Right ventricle myocardium superior (tissue), 1 donor: ENCODE measurements around the gene KRT83. TPM values are rescaled to one million over a fixed set of nuclear protein-coding genes. Genes with fewer than 3 reads are reported as not detected.
"Not testable (repeated sequence)": the region's sequence is repeated elsewhere in the genome, so short reads cannot be mapped to it uniquely, and the experiment has no call there.

Experiments used
- ATAC-seq: fragments of 200-7000 bp; cut with Tn5 transposase; one replicate; pipeline ENCODE4 v1.9.1; 2020; ENCODE audit warnings: mild to moderate bottlenecking; ENCODE audit not compliant: poor library complexity
- DNase-seq: peaks from one replicate; pipeline ENCODE4 v3.0.0-alpha.2; 2020
- intact Hi-C: fragments of 100-400 bp; cut with DNase I; formaldehyde crosslinking; loops from one replicate; pipeline ENCODE4 v1.11.2; 2022
- total RNA-seq: library from RNA; stranded (reverse); fragmentation: NEBNext Ultra II Directional; extraction: Animal tissue kit (Norgen Biotek cat#: 25700); gene quantifications from one replicate; pipeline ENCODE4 v1.2.1, GENCODE V29; 2021
- donor health status: DM: no; HTN: yes; CAD: no; lungs with severe emphysema.

KRT83 gene
- total RNA-seq, 1 donor from 2014 or later = not detected

DNA sequence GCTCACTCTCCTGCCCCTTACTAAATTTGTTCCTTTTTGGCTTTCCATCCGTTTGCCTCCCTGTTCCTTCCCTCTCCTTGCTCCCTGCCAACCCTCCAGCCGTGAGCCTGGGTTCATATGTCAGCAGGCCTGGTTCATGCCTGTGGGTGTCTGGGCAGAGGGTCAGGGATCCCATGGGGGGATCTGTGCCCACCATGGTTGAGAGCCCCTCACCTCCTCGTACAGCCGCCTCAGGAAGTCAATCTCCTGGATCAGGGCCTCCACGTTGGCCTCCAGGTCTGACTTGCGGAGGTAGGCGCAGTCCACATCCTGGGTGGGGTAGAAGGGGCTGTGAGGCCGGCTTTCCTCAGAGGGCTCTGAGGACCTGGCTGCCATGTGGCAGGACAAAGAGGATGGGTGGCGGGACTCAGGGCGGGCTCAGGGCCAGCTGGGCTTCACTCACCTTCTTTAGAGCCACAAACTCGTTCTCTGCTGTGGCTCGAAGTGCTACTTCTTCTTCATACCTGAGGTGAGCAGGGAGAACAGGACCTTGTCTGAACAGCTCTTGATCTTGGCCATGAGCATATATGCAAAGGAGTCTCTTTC, 3.6 kb downstream of the KRT83 start:
- intact Hi-C loops = no loop called here
- ATAC-seq (no peak), DNase-seq (no peak)

DNA sequence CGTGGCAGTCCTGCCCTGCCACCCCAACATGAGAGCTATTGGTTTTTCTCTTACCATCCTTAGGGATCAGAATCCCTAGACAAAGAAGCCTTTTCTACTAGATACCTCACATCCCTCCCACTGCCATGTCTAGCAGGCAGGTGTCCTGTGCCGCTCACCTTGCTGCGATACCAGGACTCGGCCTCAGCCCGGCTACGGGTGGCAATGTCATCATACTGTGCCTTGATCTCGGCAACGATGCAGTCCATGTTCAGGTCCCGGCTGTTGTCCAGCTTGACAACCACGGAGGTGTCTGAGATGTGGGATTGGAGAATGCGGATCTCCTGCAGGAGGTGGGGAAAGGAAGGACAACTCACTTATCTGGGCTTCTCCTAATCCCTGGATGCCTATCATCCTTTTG, 4.5 kb downstream of the KRT83 start:
- intact Hi-C loops = no loop called here
- no peak for DNase-seq
- no peak for ATAC-seq

DNA sequence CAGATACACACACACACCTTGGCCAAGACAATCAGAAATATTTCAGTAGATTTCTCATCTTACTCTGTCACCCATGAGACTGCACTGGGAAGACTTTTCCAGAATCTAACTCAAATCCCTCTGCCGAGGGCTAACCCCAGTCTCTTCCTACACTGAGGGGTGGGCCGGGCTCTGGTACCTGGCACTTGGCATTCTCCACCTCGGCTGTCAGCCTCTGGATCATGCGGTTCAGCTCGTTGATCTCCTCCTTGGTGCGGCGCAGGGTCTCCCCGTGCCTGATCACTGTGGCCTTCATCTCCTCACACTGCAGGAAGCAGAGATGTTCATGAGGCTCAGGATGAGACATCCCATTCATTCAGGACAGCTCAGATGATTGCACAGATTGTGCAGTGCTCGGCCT, 4.9 kb downstream of the KRT83 start:
- intact Hi-C loops = no loop called here
- no peak for ATAC-seq
- DNase-seq = no peak

DNA sequence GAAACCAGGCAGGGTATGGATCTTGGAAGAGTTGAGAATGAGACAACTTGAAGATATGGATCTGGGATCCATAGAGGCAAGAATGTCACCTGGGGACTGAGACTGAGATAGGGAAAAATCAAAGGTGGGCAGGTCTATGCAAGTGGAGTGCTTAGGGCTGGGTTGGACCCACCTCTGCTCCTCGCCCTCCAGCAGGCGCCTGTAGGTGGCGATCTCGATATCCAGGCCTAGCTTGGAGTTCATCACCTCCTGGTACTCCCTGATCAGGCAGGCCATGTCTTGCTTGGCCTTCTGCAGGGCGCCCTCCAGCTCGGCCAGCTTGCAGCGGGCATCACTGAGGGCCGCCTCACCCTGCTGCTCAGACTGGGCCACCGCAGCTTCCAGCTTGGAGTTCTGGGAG, 5.5 kb downstream of the KRT83 start:
- intact Hi-C loops, ATAC-seq, DNase-seq: not testable (repeated sequence)

DNA sequence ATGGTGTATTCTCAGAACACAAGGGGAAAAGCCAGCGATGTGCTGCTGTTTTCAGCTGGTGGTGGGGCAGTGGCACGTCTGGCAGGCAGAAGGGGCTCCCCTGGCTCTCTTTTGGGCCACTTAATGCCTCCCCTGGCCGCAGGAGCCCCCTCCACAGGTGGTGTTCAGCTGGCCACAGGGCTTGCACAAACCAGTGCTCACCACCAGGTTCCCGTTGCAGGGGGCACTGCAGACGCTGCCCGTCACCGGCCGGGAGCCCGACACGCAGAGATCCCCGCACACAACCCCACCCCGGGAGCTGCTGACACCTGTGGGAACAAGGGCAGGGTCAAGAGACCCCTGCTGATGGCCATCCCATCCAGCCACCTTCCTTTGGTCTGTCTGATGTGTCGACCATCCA, 6.7 kb downstream of the KRT83 start:
- ATAC-seq = no peak
- intact Hi-C loops = no loop called here
- no peak for DNase-seq

DNA sequence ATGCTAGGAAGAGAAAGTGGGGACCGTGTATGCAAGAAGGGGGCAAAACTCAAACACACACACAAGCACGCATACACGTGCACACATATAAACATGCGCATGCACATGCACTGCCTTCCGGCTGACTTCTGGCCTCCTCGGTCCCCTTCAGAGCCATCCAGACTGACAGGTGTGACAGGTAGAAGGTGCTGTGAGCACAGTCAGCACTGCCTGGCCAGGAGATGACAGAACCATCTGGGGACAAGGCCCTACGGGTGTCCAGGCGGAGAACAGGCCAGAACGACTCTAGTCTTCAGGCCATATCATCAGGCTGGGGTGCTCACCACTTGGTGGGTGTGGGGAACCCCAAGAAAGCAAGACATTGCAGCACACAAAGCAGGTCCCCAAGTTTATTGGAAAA, 7.3 kb downstream of the KRT83 start:
- no peak for DNase-seq
- intact Hi-C loops = no loop called here
- ATAC-seq = no peak

DNA sequence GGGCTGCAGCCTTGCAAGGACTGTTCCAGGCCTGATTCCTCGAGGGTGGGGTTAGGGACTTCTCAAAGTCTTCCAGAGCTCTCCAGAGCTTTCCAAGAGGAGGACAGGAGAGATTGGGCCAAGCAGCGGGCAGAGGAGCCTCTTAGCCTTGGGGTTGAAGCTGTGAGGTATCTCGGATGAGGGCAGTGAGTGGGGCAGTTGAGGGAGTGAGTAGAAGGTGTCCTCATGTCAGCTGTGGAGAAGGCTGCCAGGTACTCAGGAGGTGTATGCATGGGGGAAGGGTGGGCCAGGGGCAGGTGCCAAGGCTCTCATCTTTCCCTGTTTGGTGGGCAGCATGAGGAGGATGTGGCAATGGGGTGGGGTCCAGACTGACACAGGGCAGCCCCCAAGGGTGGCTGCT, 7.7 kb downstream of the KRT83 start:
- DNase-seq = no peak
- intact Hi-C loops = no loop called here
- no peak for ATAC-seq

DNA sequence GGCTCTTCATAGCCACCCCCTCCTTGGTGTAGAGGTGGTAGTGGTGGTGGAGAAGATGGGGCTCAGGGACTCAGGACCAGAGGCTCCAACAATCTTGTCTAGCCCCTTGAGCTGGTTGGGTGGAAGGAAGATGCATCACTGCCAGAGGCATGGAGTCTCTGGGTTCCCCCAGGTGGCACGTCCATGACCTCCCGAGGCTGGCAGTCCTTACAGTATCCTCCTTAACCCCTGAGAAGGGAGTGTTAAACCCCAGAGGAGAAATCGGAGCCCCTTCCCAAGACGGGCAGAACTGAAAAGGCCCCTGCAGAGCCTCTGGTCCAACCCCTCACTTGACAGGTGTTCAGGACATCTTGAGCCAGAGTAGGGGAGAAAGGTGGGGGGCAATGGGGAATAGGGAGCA, 9.1 kb downstream of the KRT83 start:
- intact Hi-C loops = no loop called here
- DNase-seq (no peak), ATAC-seq (no peak)

DNA sequence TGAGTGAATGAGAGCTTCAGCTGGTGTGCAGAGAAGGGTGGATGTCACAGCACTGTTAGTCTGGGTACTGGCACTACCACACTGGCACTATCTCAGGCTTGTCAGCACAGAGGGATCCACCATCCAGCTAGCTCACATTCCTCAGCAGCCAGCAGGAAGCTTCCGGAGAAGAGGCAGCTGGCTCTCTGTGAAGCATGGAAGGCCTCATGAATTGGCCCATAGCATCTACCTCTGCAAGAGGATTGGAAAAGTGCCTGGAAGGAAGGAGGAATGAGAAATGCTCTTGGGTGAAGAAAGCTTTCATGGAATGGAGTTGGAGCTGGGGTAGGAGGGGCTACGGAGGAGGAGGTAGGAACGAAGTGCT, 9.9 kb downstream of the KRT83 start:
- intact Hi-C loops = no loop called here

DNA sequence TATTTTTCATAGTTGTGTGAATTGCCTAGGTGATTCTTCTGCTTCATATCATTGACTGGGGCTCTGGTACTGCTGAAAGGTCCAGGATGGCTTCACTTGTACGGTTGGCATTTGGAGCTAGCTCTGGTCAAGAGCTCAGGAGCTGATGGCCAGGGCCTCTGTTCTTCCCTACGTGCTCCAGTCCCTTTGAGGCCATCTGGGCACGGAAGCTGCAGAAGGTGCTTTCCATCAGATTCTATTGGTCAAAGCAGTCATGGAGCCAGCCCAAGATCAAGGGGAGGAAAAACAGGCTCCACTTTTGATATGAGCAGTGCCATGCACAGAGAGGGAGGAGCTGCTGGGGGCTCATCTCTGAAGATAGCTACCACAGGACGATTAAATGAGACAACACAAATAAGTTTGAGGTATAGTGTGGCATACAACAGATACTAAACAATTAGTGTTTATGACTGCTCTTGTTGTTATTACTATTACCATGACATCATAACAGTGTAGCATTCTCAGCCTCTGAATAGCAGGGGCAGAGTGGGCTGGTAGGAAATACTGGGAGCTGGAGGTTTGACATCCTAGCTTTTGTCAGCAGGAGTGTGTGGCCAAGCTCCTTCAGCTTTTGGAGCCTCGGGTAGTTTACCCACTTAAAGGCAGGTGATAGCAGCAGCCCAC, 10.4 kb downstream of the KRT83 start:
- intact Hi-C loops = no loop called here
- ATAC-seq = no peak
- DNase-seq = no peak

More for the DNA sequence above, 9.9 kb downstream of the KRT83 start:
- DNase-seq (no peak), ATAC-seq (no peak)

DNA sequence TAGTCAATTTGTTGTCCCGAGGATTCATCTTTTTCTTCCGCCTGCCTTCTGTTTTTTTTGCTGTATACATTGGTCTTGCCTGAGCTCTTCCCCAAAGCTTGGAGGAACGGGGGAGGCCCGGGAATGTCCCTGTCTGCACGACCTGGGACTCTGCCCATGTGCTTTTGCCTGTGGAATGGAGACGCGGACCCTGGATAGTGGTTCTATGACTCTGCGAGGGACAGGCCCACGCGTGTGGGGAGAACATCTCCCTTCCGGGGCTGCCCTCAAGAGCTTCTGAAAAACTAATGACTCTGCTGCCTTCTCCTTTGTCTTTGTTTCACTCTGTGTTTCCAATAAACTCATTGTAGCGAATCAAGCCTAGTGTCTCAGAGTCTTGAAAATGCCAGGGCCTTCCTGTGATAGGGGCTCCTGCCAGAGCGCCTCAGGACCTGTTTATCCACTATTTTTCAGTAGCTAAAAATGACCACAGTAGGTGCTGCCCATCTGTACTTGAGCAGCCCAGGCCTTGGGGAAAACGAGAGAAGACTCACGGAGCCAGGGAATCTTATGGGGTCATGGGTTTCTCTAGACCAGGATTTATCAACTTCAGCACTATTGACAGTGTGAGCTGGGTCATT, 12.3 kb downstream of the KRT83 start:
- DNase-seq (no peak), ATAC-seq (no peak)
- intact Hi-C loops = no loop called here

DNA sequence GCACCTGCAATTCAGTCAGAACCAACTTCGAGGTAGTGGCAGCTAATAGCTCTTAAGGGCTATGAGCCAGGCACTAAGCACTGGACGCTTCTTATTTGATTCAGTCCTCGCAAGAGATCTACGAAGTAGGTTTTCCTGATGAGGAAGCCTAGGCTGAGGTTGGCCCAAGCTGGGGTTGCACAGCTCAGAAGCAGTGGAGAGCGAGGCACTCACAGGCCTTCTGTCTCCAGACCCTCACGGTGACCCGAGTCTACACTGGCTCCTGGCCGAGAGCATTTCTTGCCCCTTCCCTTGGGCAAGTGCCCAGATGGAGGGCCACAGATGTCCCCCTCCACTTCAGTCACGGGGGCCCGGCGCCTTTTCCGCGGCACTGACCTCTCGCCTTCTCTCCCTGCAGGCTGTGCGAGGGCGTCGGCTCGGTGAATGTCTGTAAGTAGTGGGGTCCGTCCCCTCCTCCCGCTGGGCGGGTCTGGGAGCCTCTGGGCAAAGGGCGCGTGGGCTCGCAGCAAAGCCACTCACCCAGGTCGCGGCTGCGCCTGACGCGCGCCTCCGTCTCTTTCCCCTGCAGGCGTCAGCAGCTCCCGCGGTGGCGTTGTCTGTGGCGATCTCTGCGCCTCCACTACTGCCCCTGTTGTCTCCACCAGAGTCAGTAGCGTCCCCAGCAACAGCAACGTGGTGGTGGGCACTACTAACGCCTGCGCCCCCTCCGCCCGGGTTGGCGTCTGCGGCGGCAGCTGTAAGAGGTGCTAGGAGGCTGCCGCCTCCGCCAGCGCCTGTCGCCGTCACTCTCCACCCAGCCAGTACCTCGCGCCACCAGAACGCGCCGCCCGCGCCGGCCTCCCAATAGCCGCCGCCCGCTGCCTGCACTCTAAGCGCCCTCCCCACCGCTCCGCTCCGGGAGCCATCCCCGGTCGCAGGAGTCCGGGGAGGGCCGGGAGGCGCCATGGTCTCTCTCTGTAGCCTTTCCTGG, 13.1 kb downstream of the KRT83 start:
- ATAC-seq = peak; percentile 96
- intact Hi-C loops = no loop called here
- DNase-seq = peak; percentile 69

DNA sequence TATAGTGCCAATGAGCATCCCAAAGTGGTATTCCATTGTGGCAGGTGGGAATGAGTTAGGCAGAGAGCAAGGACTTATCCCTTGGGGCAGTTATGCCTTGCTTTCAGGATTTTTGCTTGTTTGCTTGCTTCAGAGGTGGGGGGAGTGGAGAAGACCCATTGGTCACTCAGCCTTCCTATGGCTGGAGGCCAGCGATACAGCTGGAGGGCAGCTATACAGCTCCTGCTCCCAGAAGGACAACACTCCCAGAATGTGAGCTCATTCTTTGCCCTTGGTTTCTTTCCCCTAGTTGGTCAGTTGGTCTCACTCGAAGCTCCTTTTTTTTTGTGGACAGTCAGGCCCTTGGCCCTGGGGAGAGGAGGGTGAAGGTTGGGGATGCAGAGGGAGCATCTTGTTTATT, 14.5 kb downstream of the KRT83 start:
- intact Hi-C loops = no loop called here
- DNase-seq (no peak), ATAC-seq (no peak)

DNA sequence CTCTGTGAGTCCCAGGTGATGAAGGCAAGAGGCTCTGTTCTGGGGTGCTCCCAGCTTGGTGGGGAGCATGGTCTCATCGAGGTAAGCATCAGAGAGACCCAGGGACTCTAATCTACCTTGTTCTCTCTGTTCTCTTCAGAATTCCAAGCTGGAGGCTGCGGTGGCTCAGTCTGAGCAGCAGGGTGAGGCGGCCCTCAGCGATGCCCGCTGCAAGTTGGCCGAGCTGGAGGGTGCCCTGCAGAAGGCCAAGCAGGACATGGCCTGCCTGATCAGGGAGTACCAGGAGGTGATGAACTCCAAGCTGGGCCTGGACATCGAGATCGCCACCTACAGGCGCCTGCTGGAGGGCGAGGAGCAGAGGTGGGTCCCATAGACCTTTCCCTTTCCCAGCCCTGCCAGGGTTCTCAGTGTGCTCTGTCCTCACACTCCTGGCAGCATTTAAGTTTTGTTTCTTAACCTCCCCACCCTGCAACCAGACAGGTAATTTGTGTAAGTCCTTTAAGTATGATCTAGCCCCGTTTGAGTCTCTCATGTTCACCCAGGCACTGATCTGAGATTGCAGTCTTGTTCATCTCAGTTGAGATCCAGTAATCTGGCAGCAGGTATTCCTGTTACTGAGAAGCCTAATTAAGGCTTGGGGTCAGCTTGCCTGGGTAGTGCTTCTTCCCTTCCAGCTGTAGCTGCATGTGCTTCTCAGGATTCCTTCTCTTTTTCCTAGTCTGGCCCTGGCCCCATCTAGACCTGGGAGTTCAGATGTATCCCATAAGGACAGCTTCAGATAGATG, 15.1 kb downstream of the KRT83 start:
- DNase-seq = no peak
- ATAC-seq = no peak
- intact Hi-C loops = no loop called here

DNA sequence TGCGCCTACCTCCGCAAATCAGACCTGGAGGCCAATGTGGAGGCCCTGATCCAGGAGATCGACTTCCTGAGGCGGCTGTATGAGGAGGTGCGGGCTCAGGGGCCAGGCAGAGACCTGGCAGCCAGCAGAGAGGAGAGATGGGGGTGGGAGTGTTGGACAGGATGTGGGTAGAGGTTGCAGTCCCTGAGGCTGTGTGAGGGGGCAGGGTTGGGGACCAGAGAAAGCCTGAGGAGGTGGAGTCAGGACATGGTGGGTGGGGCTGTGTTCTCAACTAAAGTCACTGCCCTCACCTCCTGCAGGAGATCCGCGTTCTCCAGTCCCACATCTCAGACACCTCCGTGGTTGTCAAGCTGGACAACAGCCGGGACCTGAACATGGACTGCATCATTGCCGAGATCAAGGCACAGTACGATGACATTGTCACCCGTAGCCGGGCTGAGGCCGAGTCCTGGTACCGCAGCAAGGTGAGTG, 16.2 kb downstream of the KRT83 start:
- ATAC-seq, intact Hi-C loops: not testable (repeated sequence)

DNA sequence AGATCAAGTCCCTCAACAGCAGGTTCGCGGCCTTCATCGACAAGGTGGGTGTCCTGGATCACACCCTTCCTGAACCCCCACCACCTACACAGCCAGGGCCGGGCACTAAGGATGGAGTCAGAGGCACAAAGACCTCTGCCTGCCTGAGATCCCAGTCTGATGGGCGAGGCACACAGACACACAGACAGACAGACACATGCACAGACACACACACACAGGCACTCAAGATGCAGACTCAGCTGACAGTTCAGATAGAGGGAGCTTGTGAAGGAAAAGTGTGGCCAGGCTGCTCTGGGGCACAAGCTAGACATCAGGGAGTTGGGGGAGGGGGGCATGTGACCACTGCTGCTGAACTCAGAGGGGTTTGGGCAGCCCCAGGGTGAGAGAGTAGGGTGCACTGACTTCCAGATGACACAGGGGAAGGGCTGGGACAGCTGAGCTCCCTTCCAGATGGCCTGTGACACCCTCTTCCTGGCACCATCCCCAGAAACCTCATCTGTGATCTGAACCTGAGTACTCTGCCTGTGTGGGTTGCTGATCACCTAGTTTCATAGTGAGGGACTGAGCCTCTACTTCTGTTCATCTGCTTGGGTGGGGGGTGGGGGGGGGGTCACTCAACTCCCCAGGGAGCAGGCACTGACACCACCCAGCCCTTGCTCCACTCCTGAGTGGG, 18.8 kb downstream of the KRT83 start:
- intact Hi-C loops, ATAC-seq, DNase-seq: not testable (repeated sequence)

More for the DNA sequence above, 16.2 kb downstream of the KRT83 start:
- not testable (repeated sequence) for DNase-seq

DNA sequence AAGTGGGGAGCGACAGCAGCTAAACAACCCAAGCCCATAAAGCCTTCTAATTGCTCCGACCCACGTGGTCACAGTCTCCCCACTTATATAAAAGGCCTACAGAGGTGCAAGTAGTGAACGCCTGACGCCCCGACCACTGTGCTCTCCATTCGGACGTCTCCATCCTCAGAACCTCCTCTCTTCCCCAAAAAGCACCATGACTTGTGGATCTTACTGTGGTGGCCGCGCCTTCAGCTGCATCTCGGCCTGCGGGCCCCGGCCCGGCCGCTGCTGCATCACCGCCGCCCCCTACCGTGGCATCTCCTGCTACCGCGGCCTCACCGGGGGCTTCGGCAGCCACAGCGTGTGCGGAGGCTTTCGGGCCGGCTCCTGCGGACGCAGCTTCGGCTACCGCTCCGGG, 19.5 kb downstream of the KRT83 start:
- ATAC-seq = not testable (repeated sequence)

More for the DNA sequence above, 19.5 kb downstream of the KRT83 start:
- intact Hi-C loops, DNase-seq: not testable (repeated sequence)
